ENCODE measurements around the gene PNPO. TPM values are rescaled to one million over a fixed set of nuclear protein-coding genes. Genes with fewer than 3 reads are reported as not detected.
A peak's percentile ranks its signal among the peaks of the same experiment; 100 is the strongest.

Gene PNPO
- total RNA-seq, 2 experiments from 2014 or later: 28.0 to 30.4 TPM

DNA sequence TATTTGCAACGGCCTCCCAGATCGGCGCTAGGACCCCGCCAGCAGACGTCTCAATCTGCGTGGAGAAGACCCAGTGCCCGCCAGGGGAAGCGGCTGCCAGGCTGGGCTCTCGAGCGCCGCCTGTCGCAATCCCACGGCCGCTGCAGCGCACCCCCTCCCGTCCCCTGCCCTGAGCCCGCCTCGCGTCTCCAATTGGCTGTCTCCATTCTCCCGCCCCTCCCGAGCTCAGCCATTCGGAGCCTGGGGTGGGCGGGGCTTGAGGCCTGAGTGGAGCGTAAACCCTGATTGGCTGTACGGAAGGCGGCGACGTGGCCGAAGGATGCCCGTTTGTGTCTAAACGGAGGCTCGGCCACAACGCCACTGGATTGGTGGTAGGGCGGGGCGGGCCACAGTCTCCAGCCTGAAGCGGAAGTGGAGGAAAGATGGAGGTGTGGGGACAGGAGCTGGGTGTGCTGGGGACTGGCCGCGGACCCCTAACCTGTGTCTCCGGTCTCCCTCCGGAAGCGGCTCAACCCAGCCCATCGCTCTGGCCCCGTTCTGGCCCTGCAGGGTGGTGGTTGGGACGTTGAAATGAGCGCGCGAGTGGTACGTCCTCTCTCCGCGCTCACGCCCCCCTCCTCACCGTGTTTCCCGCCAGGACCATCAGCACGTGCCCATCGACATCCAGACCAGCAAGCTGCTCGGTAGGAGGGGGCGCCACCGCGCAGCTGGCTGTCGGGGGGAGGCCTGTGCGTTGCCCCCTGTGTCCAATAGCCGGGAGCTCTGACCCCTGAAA is 29.5 kb downstream of the PNPO start, which contains the start of gene CDK5RAP3:
TSS of gene CDK5RAP3 (plus strand) at position 389 of the 775 bp plus-strand sequence. CDS start at position 423, 34 bp downstream.
- DNase-seq: peak; percentile 100
- H3K9me3 Mint-ChIP-seq (ENCODE audit: low read depth): no peaks in the 10 kb centered on the region
- H3K4me1 Mint-ChIP-seq: peaks cover 28% of the 10 kb centered on the region
- peak within 1 kb of the TSS; percentile 85 for H3K27ac Mint-ChIP-seq
- CTCF ChIA-PET: interaction anchor here (0.5 to 15.7 kb wide), 45 partner anchors 8 to 914 kb away, joined by 3 to 383 read pairs (median 4); partner anchors contain the start of genes HOXB9, LRRC46, MRPL10 and NFE2L1
- peaks cover 2% of the 10 kb centered on the region for H3K27me3 Mint-ChIP-seq
- peak within 1 kb of the TSS; percentile 93 for H3K4me3 Mint-ChIP-seq
- H3K36me3 Mint-ChIP-seq: peaks cover 13% of the 10 kb centered on the region
- ATAC-seq: peak; percentile 97

DNA sequence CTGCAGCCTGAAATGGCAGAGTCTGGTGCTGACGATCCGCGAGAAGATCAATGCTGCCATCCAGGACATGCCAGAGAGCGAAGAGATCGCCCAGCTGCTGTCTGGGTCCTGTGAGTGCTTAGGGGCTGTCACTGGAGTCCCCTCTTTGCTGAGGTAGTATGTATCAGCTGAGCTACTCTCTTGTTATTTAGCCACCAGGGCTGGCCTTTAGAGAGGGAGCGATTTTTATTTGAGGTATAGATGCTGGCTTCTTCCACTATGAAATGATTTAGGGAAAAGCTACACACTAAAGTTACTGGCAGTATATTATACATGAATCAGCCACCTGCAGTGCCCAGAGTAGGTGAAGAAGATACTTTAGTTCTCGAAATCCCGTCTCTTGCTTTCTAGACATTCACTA is 32.2 kb downstream of the PNPO start:
- no peak overlapping the region for H3K4me3 Mint-ChIP-seq
- no peaks in the 10 kb centered on the region for H3K27me3 Mint-ChIP-seq
- CTCF ChIA-PET: interaction anchor here (1.9 to 15.7 kb wide), 3 partner anchors 25 to 135 kb away, joined by 4 to 383 read pairs (median 71); partner anchors contain the start of genes PNPO, PRR15L and SNX11
- ATAC-seq (no peak), DNase-seq (no peak)
- H3K4me1 Mint-ChIP-seq: peaks cover 28% of the 10 kb centered on the region
- H3K9me3 Mint-ChIP-seq (ENCODE audit: low read depth): no peaks in the 10 kb centered on the region
- no peak overlapping the region for H3K27ac Mint-ChIP-seq
- H3K36me3 Mint-ChIP-seq: peaks cover 25% of the 10 kb centered on the region

DNA sequence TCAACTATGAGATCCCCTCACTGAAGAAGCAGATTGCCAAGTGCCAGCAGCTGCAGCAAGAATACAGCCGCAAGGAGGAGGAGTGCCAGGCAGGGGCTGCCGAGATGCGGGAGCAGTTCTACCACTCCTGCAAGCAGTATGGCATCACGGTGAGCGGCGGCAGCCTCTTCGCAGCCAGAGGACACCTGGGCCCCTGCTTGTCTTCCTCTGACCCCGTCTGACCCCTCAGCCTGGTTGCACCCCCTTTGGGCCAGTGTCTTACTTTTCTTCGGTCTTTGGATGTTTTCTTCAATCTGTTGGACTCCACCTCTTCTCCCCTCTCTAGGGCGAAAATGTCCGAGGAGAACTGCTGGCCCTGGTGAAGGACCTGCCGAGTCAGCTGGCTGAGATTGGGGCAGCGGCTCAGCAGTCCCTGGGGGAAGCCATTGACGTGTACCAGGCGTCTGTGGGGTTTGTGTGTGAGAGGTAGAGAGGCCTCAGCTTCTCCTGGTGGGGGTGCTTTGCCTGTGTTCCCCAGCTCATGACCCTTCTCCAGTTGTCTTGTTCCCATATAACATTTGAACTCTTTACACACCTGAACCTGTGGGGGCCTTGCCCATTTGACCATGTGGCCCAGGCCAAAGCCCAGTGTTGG is 33.9 kb downstream of the PNPO start:
- no peak for DNase-seq
- Mint-ChIP-seq H3K36me3 (peaks cover 35% of the 10 kb centered on the region), H3K9me3 (ENCODE audit: low read depth) (no peaks in the 10 kb centered on the region), H3K27ac (peak overlapping the region; percentile 24), H3K4me1 (peaks cover 21% of the 10 kb centered on the region), H3K4me3 (no peak overlapping the region), H3K27me3 (no peaks in the 10 kb centered on the region)
- CTCF ChIA-PET: interaction anchor here (1.0 to 15.7 kb wide), 4 partner anchors 27 to 46 kb away, joined by 3 to 383 read pairs (median 8); partner anchors contain the start of genes PNPO and PRR15L
- no peak for ATAC-seq

DNA sequence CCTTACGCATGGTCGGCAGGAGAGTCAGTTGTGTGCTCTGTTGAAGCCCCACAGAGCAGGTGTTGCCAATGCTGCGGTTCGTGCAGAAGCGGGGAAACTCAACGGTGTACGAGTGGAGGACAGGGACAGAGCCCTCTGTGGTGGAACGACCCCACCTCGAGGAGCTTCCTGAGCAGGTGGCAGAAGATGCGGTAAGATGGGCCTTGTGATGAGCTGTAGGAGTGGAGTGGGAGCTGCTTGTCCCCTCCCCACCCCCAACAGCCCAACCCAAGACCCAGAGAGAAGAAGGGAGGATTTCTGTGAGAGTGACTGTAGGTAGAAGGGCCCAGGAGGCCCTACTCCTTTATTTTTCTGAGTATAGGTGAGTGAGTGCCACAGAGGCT is 34.4 kb downstream of the PNPO start:
- no peak for ATAC-seq
- H3K27me3 Mint-ChIP-seq: no peaks in the 10 kb centered on the region
- H3K27ac Mint-ChIP-seq: peak overlapping the region; percentile 24
- DNase-seq: no peak
- peaks cover 40% of the 10 kb centered on the region for H3K36me3 Mint-ChIP-seq
- peaks cover 22% of the 10 kb centered on the region for H3K4me1 Mint-ChIP-seq
- H3K9me3 Mint-ChIP-seq (ENCODE audit: low read depth): no peaks in the 10 kb centered on the region
- no peak overlapping the region for H3K4me3 Mint-ChIP-seq
- CTCF ChIA-PET: interaction anchor here (1.0 to 15.7 kb wide), 4 partner anchors 27 to 45 kb away, joined by 3 to 383 read pairs (median 8); partner anchors contain the start of genes PNPO and PRR15L

DNA sequence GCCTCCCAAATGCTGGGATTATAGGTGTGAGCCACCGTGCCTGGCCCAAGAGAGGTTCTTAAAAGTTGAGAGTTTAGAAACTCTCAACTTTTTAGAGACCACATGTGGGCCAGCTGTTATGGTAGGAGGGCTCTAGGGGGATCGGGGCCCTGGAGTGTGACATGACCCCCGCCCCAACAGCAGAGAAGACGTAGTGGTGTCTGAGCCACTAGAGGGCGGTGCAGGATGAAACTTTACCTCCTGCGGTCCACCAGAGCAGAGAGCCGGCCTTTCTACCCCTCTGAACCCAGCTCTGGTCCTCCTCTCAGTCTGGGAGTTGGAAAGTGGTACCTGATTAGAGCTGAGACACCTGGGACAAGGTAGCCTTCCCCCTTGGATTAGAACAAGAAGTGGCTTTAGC is 37.0 kb downstream of the PNPO start:
- peaks cover 30% of the 10 kb centered on the region for H3K4me1 Mint-ChIP-seq

DNA sequence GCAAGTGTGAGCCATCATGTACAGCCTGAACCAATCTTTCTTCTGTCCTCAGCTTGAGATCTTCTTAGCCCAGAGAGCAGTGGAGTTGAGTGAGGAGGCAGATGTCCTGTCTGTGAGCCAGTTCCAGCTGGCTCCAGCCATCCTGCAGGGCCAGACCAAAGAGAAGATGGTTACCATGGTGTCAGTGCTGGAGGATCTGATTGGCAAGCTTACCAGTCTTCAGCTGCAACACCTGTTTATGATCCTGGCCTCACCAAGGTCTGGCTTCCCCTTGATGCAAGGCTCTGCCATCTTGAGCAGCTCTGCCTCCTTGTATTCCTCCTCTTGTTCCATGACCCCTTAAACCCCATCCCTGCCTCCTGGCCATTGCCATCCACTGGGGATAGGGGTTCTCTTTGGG is 39.2 kb downstream of the PNPO start:
- H3K4me3 Mint-ChIP-seq: no peak overlapping the region
- H3K4me1 Mint-ChIP-seq: peaks cover 31% of the 10 kb centered on the region
- H3K27me3 Mint-ChIP-seq: no peaks in the 10 kb centered on the region
- CTCF ChIA-PET: interaction anchor here (1.0 to 15.7 kb wide), 7 partner anchors 10 to 93 kb away, joined by 3 to 383 read pairs (median 10); partner anchors contain the start of genes CDK5RAP3, PNPO and PRR15L
- H3K27ac Mint-ChIP-seq: no peak overlapping the region
- peaks cover 49% of the 10 kb centered on the region for H3K36me3 Mint-ChIP-seq
- ATAC-seq (no peak), DNase-seq (no peak)
- H3K9me3 Mint-ChIP-seq (ENCODE audit: low read depth): no peaks in the 10 kb centered on the region

More for the DNA sequence above, 37.0 kb downstream of the PNPO start:
- no peaks in the 10 kb centered on the region for H3K9me3 Mint-ChIP-seq (ENCODE audit: low read depth)
- CTCF ChIA-PET: interaction anchor here (0.6 to 15.7 kb wide), 23 partner anchors 8 to 671 kb away, joined by 3 to 383 read pairs (median 6); partner anchors contain the start of genes CDK5RAP3, PNPO, PRR15L and SCRN2
- DNase-seq: peak; percentile 76
- peaks cover 50% of the 10 kb centered on the region for H3K36me3 Mint-ChIP-seq
- H3K27me3 Mint-ChIP-seq: no peaks in the 10 kb centered on the region
- H3K27ac Mint-ChIP-seq: no peak overlapping the region
- peak; percentile 83 for ATAC-seq
- no peak overlapping the region for H3K4me3 Mint-ChIP-seq

DNA sequence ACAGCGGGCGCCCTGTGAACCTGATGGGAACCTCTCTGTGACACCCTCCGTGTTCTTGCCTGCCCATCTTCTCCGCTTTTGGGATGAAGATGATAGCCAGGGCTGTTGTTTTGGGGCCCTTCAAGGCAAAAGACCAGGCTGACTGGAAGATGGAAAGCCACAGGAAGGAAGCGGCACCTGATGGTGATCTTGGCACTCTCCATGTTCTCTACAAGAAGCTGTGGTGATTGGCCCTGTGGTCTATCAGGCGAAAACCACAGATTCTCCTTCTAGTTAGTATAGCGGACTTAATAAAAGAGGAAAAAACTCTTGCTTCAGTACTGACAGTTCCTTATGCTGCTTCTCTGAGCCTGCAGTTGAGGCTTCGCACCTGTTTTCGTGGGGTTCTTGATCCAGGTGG is 40.1 kb downstream of the PNPO start:
- peak; percentile 24 for ATAC-seq
- no peak overlapping the region for H3K4me3 Mint-ChIP-seq
- DNase-seq: peak; percentile 63
- H3K27ac Mint-ChIP-seq: no peak overlapping the region
- CTCF ChIA-PET: interaction anchor here (0.8 to 15.7 kb wide), 9 partner anchors 10 to 141 kb away, joined by 3 to 383 read pairs (median 7); partner anchors contain the start of genes CDK5RAP3, PNPO, PRR15L and SCRN2
- peaks cover 45% of the 10 kb centered on the region for H3K36me3 Mint-ChIP-seq
- H3K9me3 Mint-ChIP-seq (ENCODE audit: low read depth): no peaks in the 10 kb centered on the region
- peaks cover 31% of the 10 kb centered on the region for H3K4me1 Mint-ChIP-seq
- no peaks in the 10 kb centered on the region for H3K27me3 Mint-ChIP-seq

DNA sequence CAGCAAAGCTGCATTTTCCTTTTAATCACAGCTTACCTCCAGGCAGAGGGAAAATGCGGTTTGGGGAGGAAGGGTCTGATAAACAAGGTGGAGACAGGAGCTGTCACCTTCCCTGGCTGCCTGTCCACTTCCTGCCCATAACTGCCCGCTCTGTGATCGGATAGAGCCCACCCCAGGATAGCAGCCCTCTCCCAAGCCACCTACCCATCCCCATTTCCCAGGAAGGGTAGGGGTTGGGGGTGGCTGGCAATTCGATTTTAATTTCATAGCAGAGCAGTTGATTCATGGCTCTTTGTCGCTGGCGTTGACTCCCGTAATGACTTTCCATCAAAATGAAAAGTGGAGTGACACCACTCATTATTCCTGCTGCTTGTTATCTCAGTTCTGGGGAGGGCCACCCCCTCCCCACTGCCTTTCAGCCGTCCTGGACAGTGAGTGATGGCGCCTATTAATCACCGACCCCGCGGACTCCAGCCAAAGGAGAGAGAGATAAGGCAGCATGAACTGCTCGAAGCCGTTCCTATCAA is 40.8 kb downstream of the PNPO start:
- ATAC-seq: no peak

DNA sequence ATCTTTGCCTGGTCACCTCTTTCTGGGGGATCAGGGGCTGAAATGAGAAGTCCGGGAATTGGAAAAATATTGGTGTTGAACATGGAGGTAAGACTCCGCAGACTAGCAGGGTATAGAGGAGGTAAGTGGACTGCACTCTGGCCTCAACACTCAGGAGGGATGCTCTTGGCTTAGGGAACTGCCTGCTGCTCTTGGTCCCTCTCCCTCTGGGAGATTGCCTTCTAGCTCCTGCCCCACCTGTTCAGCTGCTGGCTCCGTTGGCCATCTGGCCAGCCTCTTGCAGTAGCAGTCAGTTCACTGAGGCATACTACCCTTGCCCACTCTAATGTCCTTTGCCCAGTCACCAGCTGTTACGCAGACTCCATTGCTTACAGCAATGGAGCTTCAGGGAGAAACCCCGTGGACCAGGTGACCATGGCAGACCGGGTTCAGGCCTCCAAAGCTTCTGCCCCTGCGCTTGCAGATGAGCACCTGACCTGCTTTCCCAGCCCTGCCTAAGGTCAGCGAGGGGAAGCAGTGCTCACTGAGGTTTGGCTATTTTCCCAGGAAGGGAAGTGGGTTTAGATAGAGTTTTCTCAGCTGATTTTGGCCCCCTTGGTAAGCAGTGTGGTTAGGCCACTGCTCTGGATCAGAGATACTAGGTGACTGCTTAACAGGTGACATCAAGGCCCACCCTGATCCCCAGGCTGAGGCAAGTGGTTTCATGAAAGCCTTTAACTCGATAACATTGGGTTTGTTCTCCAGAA is 41.4 kb downstream of the PNPO start:
- H3K4me3 Mint-ChIP-seq: no peak overlapping the region
- H3K27me3 Mint-ChIP-seq: no peaks in the 10 kb centered on the region
- DNase-seq: no peak
- no peaks in the 10 kb centered on the region for H3K9me3 Mint-ChIP-seq (ENCODE audit: low read depth)
- H3K36me3 Mint-ChIP-seq: peaks cover 35% of the 10 kb centered on the region
- H3K27ac Mint-ChIP-seq: no peak overlapping the region
- no peak for ATAC-seq
- CTCF ChIA-PET: interaction anchor here (0.8 to 3.8 kb wide), 4 partner anchors 11 to 132 kb away, joined by 3 to 25 read pairs (median 3); partner anchors contain the start of gene CDK5RAP3
- H3K4me1 Mint-ChIP-seq: peaks cover 31% of the 10 kb centered on the region

More for the DNA sequence above, 40.8 kb downstream of the PNPO start:
- CTCF ChIA-PET: interaction anchor here (1.1 to 3.8 kb wide), 5 partner anchors 11 to 141 kb away, joined by 3 to 25 read pairs (median 7); partner anchors contain the start of genes CDK5RAP3 and SCRN2
- Mint-ChIP-seq H3K27me3 (no peaks in the 10 kb centered on the region), H3K36me3 (peaks cover 40% of the 10 kb centered on the region), H3K4me1 (peaks cover 31% of the 10 kb centered on the region), H3K27ac (no peak overlapping the region), H3K9me3 (ENCODE audit: low read depth) (no peaks in the 10 kb centered on the region), H3K4me3 (no peak overlapping the region)
- no peak for DNase-seq

DNA sequence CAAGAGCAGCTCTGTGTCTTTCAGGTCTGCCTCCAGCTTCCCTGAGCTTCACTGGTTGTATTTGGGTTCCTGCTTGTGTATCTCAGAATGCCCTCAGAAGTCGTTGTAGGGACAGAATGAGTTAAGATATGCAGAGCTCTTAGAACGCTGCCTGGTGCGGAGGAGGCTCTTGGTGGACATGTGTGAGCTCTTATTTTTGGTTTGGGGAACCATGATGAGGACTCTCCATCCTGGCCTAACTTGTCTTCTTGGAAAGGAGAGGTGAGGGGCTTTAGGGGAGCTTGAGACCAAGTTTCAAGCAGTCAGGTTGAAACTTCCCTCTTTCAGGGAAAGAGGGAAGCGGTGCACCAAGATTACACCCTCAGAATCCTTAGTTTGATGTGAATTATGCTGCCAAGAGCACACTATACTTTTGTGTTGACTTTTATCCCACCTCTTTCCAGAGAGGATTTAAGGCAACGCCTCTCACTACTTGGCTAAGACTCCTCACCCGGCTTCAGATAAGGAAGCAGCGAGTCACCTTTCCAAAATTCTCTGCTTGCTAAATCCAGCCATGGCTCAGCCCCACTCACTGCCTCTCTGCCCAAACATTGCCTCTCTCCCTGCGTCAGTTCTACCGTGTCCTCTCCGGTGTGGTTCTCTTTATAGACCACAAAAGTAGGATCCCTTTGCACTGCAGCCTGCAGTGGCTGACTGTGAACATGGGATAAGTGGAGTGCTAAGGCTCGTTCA is 42.3 kb downstream of the PNPO start:
- Mint-ChIP-seq H3K9me3 (ENCODE audit: low read depth) (no peaks in the 10 kb centered on the region), H3K36me3 (peaks cover 33% of the 10 kb centered on the region), H3K27me3 (no peaks in the 10 kb centered on the region), H3K4me3 (no peak overlapping the region), H3K4me1 (peaks cover 38% of the 10 kb centered on the region), H3K27ac (no peak overlapping the region)
- no peak for ATAC-seq
- no peak for DNase-seq
- CTCF ChIA-PET: interaction anchor here (0.8 to 3.8 kb wide), 4 partner anchors 10 to 131 kb away, joined by 3 to 25 read pairs (median 3); partner anchors contain the start of gene CDK5RAP3

DNA sequence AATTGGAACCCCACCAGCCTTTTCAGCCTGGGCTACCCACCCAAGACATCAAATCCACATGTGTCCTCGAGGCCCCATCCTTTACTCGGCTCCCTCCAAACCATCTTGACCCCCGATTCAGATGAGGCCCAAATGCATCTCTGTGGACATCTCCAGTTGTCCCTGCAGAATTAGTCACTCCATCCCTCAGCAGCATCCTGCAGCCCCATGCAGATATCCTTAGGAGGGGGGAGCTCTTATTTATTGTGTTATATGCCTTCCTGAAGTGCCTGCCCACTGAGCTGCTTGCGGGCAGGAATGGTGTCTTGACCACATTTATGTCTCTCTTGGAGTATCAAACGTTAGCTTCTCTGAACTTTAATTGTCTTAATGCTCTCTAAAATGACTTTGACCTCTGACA is 45.1 kb downstream of the PNPO start:
- DNase-seq (no peak), ATAC-seq (no peak)
- H3K4me1 Mint-ChIP-seq: peaks cover 44% of the 10 kb centered on the region
- H3K4me3 Mint-ChIP-seq: no peak overlapping the region
- peaks cover 6% of the 10 kb centered on the region for H3K27me3 Mint-ChIP-seq
- CTCF ChIA-PET: interaction anchor here (1.6 to 2.1 kb wide), 4 partner anchors 8 to 31 kb away, joined by 4 to 11 read pairs (median 6); partner anchors contain the start of gene CDK5RAP3
- no peaks in the 10 kb centered on the region for H3K9me3 Mint-ChIP-seq (ENCODE audit: low read depth)
- H3K27ac Mint-ChIP-seq: no peak overlapping the region
- H3K36me3 Mint-ChIP-seq: peaks cover 18% of the 10 kb centered on the region
